ENCODE measurements around the gene ETV3.
A peak's percentile ranks its signal among the peaks of the same experiment; 100 is the strongest.

ETV3 gene

DNA sequence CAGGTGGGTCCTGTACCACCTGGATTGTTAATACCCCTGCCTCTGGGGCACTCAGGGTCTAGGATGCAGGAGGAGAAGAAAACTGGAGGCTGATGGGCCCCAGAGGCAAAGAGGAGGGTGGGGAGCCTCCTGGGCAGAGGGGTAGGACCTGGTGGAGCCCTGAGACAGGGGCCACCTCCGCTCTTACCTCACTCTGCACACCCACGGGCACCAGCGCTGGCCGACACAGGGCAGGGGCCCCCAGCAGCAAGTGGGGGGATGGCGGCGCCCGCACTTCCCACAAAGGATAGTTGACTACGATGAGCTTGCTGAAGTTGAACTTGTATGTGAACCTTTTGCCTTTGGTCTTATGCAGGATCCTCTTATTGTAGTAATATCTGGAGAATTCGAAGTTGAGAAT is 39.7 kb downstream of the ETV3 start:
- peak in 1 of 10 donors; percentile 61 for DNase-seq
- intact Hi-C loops (cut with DNase I): no loop called here

- intact Hi-C loops (cut with DNase I): no loop called here
- peak in 2 of 10 donors; percentile 25 to 32 for DNase-seq
These were observed 40.5 kb downstream of the ETV3 start for GRCh38 chr1:157097692-157098091.

DNA sequence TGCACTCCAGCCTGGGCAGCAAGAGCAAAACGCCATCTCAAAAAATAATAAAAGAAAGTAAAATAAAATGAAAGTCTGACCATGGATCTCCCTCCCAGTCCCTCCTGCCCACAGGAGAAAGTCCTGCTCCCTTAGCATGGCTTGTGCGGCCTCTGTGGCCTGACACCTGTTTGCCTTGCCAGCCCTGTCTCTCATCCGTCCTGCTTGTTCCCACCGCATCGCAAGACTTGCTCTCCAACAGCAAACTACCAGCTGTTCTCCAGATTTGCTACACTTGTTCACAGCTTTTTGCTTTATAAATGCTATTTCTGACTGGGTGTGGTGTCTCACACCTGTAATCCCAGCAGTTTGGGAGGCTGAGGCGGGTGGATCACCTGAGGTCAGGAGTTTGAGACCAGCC is 41.3 kb downstream of the ETV3 start:
- DNase-seq: peak in 1 of 10 donors; percentile 22
- intact Hi-C loops (cut with DNase I): no loop called here

DNA sequence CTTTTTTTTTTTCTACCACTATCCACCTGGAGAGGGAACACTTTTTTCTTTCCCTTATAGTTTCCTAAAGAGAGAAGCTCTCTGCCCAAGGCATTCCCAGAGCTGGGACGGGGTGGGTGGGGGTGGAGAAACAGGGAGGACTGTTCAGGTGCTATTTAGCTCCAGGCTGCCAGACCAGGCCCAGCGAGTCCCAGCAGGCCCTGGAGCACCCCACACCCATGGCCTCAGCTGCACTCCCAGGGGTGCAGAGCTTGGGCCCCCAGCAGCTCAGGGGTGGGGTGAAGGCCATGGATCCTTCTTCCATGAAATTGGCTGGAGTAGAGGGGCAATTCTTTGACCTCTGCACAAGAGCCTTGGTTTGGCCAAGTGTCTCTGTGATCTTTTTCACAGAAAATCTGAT is 42.6 kb downstream of the ETV3 start:
- DNase-seq: peak in 2 of 10 donors; percentile 26 to 52
- intact Hi-C loops (cut with DNase I): no loop called here

DNA sequence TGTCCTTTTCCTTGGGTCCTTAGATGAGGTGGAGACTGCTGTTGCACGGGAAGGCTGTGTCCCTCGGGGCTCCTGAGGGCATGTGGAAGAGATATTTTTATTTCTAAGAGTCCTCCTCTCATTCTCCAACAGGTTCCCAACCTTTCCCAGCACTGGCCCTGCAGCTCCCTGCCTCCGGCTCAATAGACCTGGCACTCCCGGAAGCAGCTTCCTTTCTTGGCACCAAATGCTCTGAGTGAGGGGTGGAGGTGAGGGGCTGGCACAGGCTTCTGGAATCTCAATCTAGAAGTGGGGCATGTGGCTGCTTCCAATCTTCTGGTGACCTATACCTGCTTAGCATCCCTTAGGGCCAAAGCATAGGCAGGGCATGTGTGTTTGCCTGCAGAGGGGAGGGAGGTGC is 43.1 kb downstream of the ETV3 start:
- intact Hi-C loops (cut with DNase I): no loop called here
- peak in 2 of 10 donors; percentile 23 to 56 for DNase-seq

DNA sequence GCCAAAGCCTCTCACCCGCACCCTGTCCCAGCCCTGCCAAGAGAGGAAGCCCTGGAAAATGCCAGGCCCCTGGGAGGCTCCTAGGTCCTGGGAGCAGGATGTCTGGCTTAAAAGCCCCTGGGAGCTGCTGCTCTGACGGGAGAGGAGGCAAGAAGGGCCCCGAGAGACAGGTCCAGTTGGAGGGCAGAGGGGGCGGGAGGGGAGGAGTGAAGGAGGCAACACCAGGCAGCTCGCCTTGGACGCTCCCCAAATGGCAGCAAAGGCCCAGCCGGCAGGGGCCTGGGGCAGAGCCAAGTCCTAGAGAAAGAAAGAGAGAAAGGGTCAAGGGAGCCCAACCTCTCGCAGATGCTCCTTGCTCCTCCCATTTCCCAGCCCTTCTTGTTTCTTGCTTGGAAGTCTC is 45.4 kb downstream of the ETV3 start:
- peak in 4 of 10 donors; percentile 20 to 78 (median 34) for DNase-seq
- intact Hi-C loops (cut with DNase I): no loop called here

DNA sequence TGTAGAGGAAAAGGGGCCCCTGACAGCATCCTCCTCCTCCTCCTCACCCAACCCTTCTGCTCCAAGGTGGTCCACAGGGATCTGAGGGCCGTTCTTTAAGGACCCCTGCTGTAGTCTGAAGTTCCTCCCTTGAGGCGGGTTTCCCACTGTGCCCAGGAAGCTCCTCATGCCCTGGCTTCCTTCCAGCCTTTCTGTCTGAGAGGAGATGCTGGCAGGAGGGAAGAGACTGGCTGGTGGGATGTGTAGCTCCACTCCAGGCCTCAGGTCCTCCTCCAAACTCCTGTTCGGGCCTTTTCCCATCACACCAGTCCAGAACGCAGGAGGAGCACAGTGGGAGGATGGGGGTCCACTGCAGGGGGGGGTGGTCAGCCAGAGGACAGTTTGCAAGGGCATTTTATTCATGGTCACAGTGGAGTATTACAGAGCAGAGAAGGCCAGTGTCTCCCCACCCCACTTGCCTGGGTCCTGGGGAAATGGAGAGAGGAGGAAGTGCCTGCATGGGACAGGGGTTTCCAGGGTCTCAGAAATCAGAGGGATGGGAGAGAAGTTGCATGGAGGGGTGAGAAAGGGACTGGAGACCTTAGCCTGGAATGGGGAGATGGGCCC is 46.4 kb downstream of the ETV3 start:
- intact Hi-C loops (cut with DNase I): no loop called here
- DNase-seq: peak in 1 of 10 donors; percentile 27

- intact Hi-C loops (cut with DNase I): no loop called here
- DNase-seq: peak in 1 of 10 donors; percentile 15
These were observed 47.0 kb downstream of the ETV3 start for GRCh38 chr1:157091186-157091585.

GRCh38 chr1:157090771-157091170 is 47.4 kb downstream of the ETV3 start:
- intact Hi-C loops (cut with DNase I): loop anchor here (1.0 kb wide), 1 partner anchor 66 kb away; no protein-coding TSS in a partner anchor
- DNase-seq: no peak

GRCh38 chr1:157090196-157090647 is 48.0 kb downstream of the ETV3 start:
- DNase-seq: peak; percentile 76 to 97 (median 90)
- intact Hi-C loops (cut with DNase I): loop anchor here (1.0 kb wide), 1 partner anchor 66 kb away; no protein-coding TSS in a partner anchor

DNA sequence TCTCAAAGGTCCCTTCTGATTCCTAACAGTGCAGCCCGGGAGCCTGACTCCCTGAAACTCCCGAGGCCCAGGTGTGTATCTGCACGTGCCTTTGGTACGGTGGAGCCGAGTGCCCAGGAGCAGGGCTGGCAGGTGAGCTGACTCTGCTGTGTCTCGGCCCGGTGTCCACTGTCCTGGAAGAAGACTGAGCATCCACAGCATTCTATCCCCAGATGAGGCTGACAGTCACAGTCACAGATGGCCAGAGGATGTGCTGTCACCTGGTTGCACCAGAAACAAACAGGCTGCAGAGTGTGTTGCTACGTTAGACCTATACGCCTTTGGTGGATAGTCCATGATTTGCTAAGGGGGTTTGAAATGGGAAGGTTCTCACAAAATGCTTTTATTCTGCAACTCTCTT is 48.4 kb downstream of the ETV3 start:
- DNase-seq: peak in 2 of 10 donors; percentile 77 to 82
- intact Hi-C loops (cut with DNase I): loop anchor here (1.0 to 10.0 kb wide), 2 partner anchors 67 to 395 kb away; no protein-coding TSS in a partner anchor

DNA sequence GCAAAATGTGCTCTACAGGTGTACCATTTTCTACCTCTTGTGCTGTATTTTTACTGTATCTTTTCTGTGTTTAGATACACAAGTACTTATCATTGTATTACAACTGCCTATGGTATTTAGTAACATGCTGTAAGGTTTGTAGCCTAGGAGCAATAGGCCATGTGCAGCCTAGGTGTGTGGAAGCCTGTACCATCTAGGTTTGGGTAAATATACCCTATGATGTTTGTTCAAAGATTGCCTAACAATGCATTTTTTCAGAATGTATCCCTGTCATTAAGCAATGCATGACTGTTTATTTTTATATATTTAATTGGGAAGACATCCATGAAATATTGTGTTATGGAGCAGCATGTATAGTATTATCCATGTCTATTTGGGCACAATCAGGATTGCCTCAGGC is 49.6 kb downstream of the ETV3 start:
- DNase-seq: peak in 1 of 10 donors; percentile 20
- intact Hi-C loops (cut with DNase I): loop anchor here (10.0 kb wide), 1 partner anchor 396 kb away; no protein-coding TSS in a partner anchor

DNA sequence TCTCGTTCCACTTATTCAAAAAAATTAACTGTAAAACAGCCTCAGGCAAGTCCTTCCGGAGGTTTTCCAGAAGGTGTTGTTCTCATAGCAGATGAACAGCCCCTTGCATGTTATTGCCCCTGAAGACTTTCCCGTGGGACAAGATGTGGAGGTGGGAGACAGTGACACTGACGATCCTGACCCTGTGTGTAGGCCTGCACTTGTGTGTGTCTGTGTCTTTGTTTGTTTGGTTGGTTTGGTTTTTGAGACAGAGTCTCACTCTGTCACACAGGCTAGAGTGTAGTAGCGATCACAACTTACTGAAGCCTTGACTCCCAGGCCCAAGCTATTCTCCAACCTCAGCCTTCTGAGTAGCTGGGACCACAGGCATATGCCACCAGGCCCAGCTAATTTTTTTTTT is 51.2 kb downstream of the ETV3 start:
- intact Hi-C loops (cut with DNase I): loop anchor here (10.0 kb wide), 1 partner anchor 398 kb away; no protein-coding TSS in a partner anchor
- DNase-seq: peak in 1 of 10 donors; percentile 22

GRCh38 chr1:157086299-157086698 is 51.9 kb downstream of the ETV3 start:
- intact Hi-C loops (cut with DNase I): loop anchor here (10.0 kb wide), 1 partner anchor 399 kb away; no protein-coding TSS in a partner anchor
- DNase-seq: peak in 1 of 10 donors; percentile 8

GRCh38 chr1:157085421-157085820 is 52.8 kb downstream of the ETV3 start:
- peak in 1 of 10 donors; percentile 8 for DNase-seq

GRCh38 chr1:157084720-157085119 is 53.5 kb downstream of the ETV3 start:
- peak in 1 of 10 donors; percentile 7 for DNase-seq
- intact Hi-C loops (cut with DNase I): loop anchor here (10.0 kb wide), 1 partner anchor 400 kb away; no protein-coding TSS in a partner anchor

More at GRCh38 chr1:157085421-157085820, 52.8 kb downstream of the ETV3 start:
- intact Hi-C loops (cut with DNase I): loop anchor here (10.0 kb wide), 1 partner anchor 399 kb away; no protein-coding TSS in a partner anchor

- DNase-seq: no peak
- intact Hi-C loops (cut with DNase I): loop anchor here (10.0 kb wide), 1 partner anchor 403 kb away; no protein-coding TSS in a partner anchor
These were observed 56.5 kb downstream of the ETV3 start for GRCh38 chr1:157081707-157082106.

- no peak for DNase-seq
- intact Hi-C loops (cut with DNase I): loop anchor here (10.0 kb wide), 1 partner anchor 404 kb away; no protein-coding TSS in a partner anchor
These were observed 57.5 kb downstream of the ETV3 start for GRCh38 chr1:157080714-157081113.

DNA sequence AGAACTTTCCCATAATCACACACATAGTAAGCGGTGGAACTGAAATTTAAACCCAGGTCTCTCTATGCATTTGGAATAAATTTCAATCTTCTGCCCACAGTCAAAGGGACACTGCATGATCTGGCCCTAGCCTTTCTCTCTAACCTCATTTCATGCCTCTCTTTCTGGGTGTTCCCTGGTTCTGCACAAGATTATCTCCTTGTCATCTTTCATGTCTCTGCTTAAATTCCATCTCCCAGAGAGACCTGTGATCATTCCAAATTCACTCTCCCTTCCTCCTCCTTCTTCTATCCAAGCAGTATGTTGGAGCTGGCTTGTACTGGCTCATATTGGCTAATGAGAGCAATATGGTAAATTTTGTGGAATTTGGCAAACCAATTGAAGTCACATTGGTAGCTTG is 60.8 kb downstream of the ETV3 start:
- intact Hi-C loops (cut with DNase I): no loop called here
- DNase-seq: no peak

DNA sequence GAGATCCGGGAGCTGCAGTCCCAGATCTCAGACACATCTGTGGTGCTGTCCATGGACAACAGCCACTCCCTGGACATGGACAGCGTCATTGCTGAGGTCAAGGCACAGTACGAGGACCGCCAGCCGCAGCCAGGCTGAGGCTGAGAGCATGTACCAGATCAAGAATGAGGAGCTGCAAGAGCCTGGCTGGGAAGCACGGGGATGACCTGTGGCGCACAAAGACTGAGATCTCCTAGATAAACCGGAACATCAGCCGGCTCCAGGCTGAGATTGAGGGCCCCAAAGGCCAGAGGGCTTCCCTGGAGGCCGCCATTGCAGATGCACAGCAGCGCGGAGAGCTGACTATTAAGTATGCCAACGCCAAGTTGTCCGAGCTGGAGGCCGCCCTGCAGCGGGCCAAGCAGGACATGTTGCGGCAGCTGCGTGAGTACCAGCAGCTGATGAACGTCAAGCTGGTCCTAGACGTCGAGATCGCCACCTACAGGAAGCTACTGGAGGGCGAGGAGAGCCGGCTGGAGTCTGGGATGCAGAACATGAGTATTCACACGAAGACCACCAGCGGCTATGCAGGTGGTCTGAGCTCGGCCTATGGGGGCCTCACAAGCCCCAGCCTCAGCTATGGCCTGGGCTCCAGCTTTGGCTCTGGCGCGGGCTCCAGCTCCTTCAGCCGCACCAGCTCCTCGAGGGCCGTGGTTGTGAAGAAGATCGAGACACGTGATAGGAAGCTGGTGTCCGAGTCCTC is 64.1 kb downstream of the ETV3 start:
- intact Hi-C loops (cut with DNase I): no loop called here
- DNase-seq: peak; percentile 22 to 93 (median 61)

Data from posterior cingulate gyrus (tissue), 11 donors.